Natural killer cell (primary cell): Measurements from ENCODE around the gene TRMT1L. TPM values are rescaled to one million over a fixed set of nuclear protein-coding genes. Genes with fewer than 3 reads are reported as not detected.

ENCODE experiments used
- ATAC-seq, 3 donors: fragments of 150-1000 bp in 2 of 3; fragments of 200-7000 bp in 1 of 3; cut with Tn5 transposase; 1 replicate in 1 of 3; 2 replicates in 2 of 3; pipeline ENCODE4 v1.10.0; 2021; ENCODE audit warnings: mild to moderate bottlenecking in 2 of 3, moderate library complexity in 2 of 3
- DNase-seq, 2 donors: peaks; one replicate each; pipeline versions ENCODE4 v3.0.0 to v3.0.0-alpha.2; 2013 to 2021; ENCODE audit warnings: mixed read lengths in 1 of 2
- H3K27ac ChIP-seq: one replicate; pipeline ENCODE4 v1.5.1; 2013; ENCODE audit warnings: mild to moderate bottlenecking, low read length
- H3K27me3 ChIP-seq: one replicate; pipeline ENCODE4 v1.6.1; 2013; ENCODE audit warnings: low read length; ENCODE audit not compliant: control insufficient read depth, insufficient read depth
- H3K36me3 ChIP-seq: one replicate; pipeline ENCODE4 v1.6.1; 2013; ENCODE audit warnings: low read length; ENCODE audit not compliant: control insufficient read depth, insufficient read depth
- H3K4me1 ChIP-seq: one replicate; pipeline ENCODE4 v1.6.1; 2013; ENCODE audit warnings: low read length; ENCODE audit not compliant: control insufficient read depth, insufficient read depth
- H3K4me3 ChIP-seq: one replicate; pipeline ENCODE4 v1.5.1; 2013; ENCODE audit warnings: low read length
- H3K9me3 ChIP-seq: one replicate; pipeline ENCODE4 v1.6.1; 2013; ENCODE audit warnings: low read length; ENCODE audit not compliant: control insufficient read depth, insufficient read depth
- H3K27ac Mint-ChIP-seq, 2 donors: one replicate each; pipeline ENCODE4 v1.8.0; 2022; ENCODE audit warnings: mild to moderate bottlenecking in 2 of 2, mixed read lengths in 2 of 2, moderate library complexity in 1 of 2
- H3K27me3 Mint-ChIP-seq, 2 donors: one replicate each; pipeline ENCODE4 v1.8.0; 2022; ENCODE audit warnings: low read depth in 2 of 2, mixed read lengths in 2 of 2
- H3K36me3 Mint-ChIP-seq: one replicate; pipeline ENCODE4 v1.8.0; 2022; ENCODE audit warnings: mixed read lengths
- H3K4me1 Mint-ChIP-seq, 2 donors: one replicate each; pipeline ENCODE4 v1.8.0; 2022; ENCODE audit warnings: mixed read lengths in 2 of 2
- H3K4me3 Mint-ChIP-seq: one replicate; pipeline ENCODE4 v1.8.0; 2022; ENCODE audit warnings: mild to moderate bottlenecking, moderate library complexity, mixed read lengths
- H3K9me3 Mint-ChIP-seq, 2 donors: one replicate each; pipeline ENCODE4 v1.8.0; 2022; ENCODE audit warnings: mixed read lengths in 2 of 2
- CTCF ChIP-seq: fragments of 200-600 bp; IDR thresholded peaks from one replicate; pipeline ENCODE4 v1.8.0; 2022; ENCODE audit warnings: antibody characterized with exemption
- WGBS: methylation state at CpG from one replicate; pipeline ENCODE4 v1.1.7; 2013; ENCODE audit warnings: missing lambda C conversion rate; ENCODE audit not compliant: insufficient coverage; 5-methylcytosine and 5-hydroxymethylcytosine counted together
- intact Hi-C: fragments of 100-400 bp; cut with micrococcal nuclease; formaldehyde crosslinking; loops from one replicate; pipeline ENCODE4 v1.14.2; 2022
- total RNA-seq, 4 donors: library from RNA; stranded (reverse); fragments of 120-200 nt in 1 of 4; gene quantifications; one replicate each; pipeline versions ENCODE4 v1.2.3 to v1.2.4, GENCODE V29; 2013 to 2022

The TRMT1L gene
- total RNA-seq, 3 donors from 2014 or later (not counting 1 experiment from before 2014, with no cell fraction given): 4.4 to 8.2 (median 4.9) TPM

GRCh38 chr1:185111873-185112272, 44.9 kb downstream of the TRMT1L start:
- H3K27ac Mint-ChIP-seq: no peak overlapping the region
- ATAC-seq (no peak), DNase-seq (no peak)
- H3K27me3 Mint-ChIP-seq: no peaks in the 10 kb centered on the region
- Histone ChIP-seq H3K9me3 (peaks cover 12% of the 10 kb centered on the region), H3K36me3 (peaks cover 2% of the 10 kb centered on the region), H3K27me3 (no peaks in the 10 kb centered on the region), H3K4me1 (no peaks in the 10 kb centered on the region), H3K27ac (no peak overlapping the region), H3K4me3 (no peak overlapping the region)
- H3K9me3 Mint-ChIP-seq: peaks cover 4 to 8% of the 10 kb centered on the region in 2 donors
- H3K36me3 Mint-ChIP-seq: peaks cover 18% of the 10 kb centered on the region
- intact Hi-C loops: no loop called here
- TF ChIP-seq CTCF: no peak
- no peaks in the 10 kb centered on the region for H3K4me1 Mint-ChIP-seq
- H3K4me3 Mint-ChIP-seq: no peak overlapping the region

- H3K36me3 Mint-ChIP-seq: peaks cover 18% of the 10 kb centered on the region
- ATAC-seq: no peak
- no peak overlapping the region for H3K27ac Mint-ChIP-seq
- no peaks in the 10 kb centered on the region for H3K27me3 Mint-ChIP-seq
- H3K36me3 ChIP-seq: no peaks in the 10 kb centered on the region
- H3K4me1 ChIP-seq: no peaks in the 10 kb centered on the region
- intact Hi-C loops: no loop called here
- H3K27ac ChIP-seq: no peak overlapping the region
- no peak overlapping the region for H3K4me3 ChIP-seq
- no peaks in the 10 kb centered on the region for H3K4me1 Mint-ChIP-seq
- H3K9me3 ChIP-seq: peaks cover 13% of the 10 kb centered on the region
- TF ChIP-seq CTCF: no peak
- no peaks in the 10 kb centered on the region for H3K27me3 ChIP-seq
- DNase-seq: no peak
- H3K9me3 Mint-ChIP-seq: peaks cover 4 to 8% of the 10 kb centered on the region in 2 donors
- no peak overlapping the region for H3K4me3 Mint-ChIP-seq
Measured at GRCh38 chr1:185110145-185110544, 46.6 kb downstream of the TRMT1L start.

GRCh38 chr1:185108321-185108720, 48.4 kb downstream of the TRMT1L start:
- intact Hi-C loops: no loop called here
- H3K4me3 Mint-ChIP-seq: no peak overlapping the region
- TF ChIP-seq CTCF: no peak
- DNase-seq (no peak), ATAC-seq (no peak)
- no peak overlapping the region for H3K27ac Mint-ChIP-seq
- peaks cover 28% of the 10 kb centered on the region for H3K36me3 Mint-ChIP-seq
- peaks cover 13% of the 10 kb centered on the region for H3K9me3 ChIP-seq
- H3K36me3 ChIP-seq: peaks cover 3% of the 10 kb centered on the region
- H3K4me1 Mint-ChIP-seq: no peaks in the 10 kb centered on the region
- peaks cover 4 to 8% of the 10 kb centered on the region in 2 donors for H3K9me3 Mint-ChIP-seq
- H3K27me3 ChIP-seq: no peaks in the 10 kb centered on the region
- no peak overlapping the region for H3K27ac ChIP-seq
- H3K4me1 ChIP-seq: no peaks in the 10 kb centered on the region
- no peaks in the 10 kb centered on the region for H3K27me3 Mint-ChIP-seq
- H3K4me3 ChIP-seq: no peak overlapping the region

- Histone ChIP-seq H3K9me3 (peaks cover 13% of the 10 kb centered on the region), H3K4me1 (no peaks in the 10 kb centered on the region), H3K27ac (no peak overlapping the region), H3K4me3 (no peak overlapping the region), H3K27me3 (no peaks in the 10 kb centered on the region), H3K36me3 (peaks cover 18% of the 10 kb centered on the region)
- no peak for TF ChIP-seq CTCF
- DNase-seq (no peak), ATAC-seq (no peak)
- intact Hi-C loops: no loop called here
- peaks cover 37% of the 10 kb centered on the region for H3K36me3 Mint-ChIP-seq
- 100% methylated on average over 2 of the region's 3 CpGs for WGBS
- H3K27me3 Mint-ChIP-seq: no peaks in the 10 kb centered on the region
- no peaks in the 10 kb centered on the region for H3K4me1 Mint-ChIP-seq
- H3K4me3 Mint-ChIP-seq: no peak overlapping the region
- H3K27ac Mint-ChIP-seq: no peak overlapping the region
- H3K9me3 Mint-ChIP-seq: peaks cover 4 to 8% of the 10 kb centered on the region in 2 donors
Measured at GRCh38 chr1:185105121-185105520, 51.6 kb downstream of the TRMT1L start.
